ENCODE data around the gene FAF1. TPM values are rescaled to one million over a fixed set of nuclear protein-coding genes. Genes with fewer than 3 reads are reported as not detected.

Gene FAF1
- total RNA-seq, 1 experiment from 2014 or later = 73.2 TPM

- no peak overlapping the region for H3K9ac ChIP-seq (ENCODE audit: low read length)
- DNase-seq (ENCODE audit: low read depth, low spot score) = no peak
- no peak overlapping the region for H2AFZ ChIP-seq (ENCODE audit: low read depth, low read length, poor library complexity, severe bottlenecking)
- no peaks in the 10 kb centered on the region for H3K27me3 ChIP-seq (ENCODE audit: insufficient read depth, low read length)
- no peaks in the 10 kb centered on the region for H3K9me2 ChIP-seq (ENCODE audit: insufficient read depth)
- H3K4me1 ChIP-seq (ENCODE audit: control insufficient read depth in 1 of 2, insufficient read depth in 2 of 2, low read length in 2 of 2) = no peaks in the 10 kb centered on the region
- H4K20me1 ChIP-seq (ENCODE audit: insufficient read depth) = no peaks in the 10 kb centered on the region
- H3K4me2 ChIP-seq (ENCODE audit: low read length) = no peak overlapping the region
- no peaks in the 10 kb centered on the region for H3K9me3 ChIP-seq (ENCODE audit: control insufficient read depth in 1 of 2, insufficient read depth in 1 of 2, low read depth in 1 of 2, low read length in 2 of 2)
- no peak for ATAC-seq
- H3K27ac ChIP-seq (ENCODE audit: low read depth, low read length) = no peak overlapping the region
- intact Hi-C loops (cut with micrococcal nuclease) = no loop called here
- ChIA-PET POLR2A (no interaction called here), RAD21 (ENCODE audit: low non-redundant PET in 1 of 2, low total read pairs in 2 of 2, uncharacterized antibody in 2 of 2, unreplicated experiment in 2 of 2) (no interaction called here), CTCF (no interaction called here)
- no peak overlapping the region for H3K4me3 ChIP-seq (replicated peaks in 1 of 2; ENCODE audit: low read depth in 1 of 2, low read length in 2 of 2)
- no TSS peak for BruUV-seq (replicated peaks)
- TF ChIP-seq SIN3A (IDR thresholded peaks at IDR 0.05; ENCODE audit: low read depth) (no peak), MAX (IDR thresholded peaks at IDR 0.05) (no peak), SP1 (IDR thresholded peaks at IDR 0.05; ENCODE audit: low read depth) (no peak), ZNF274 (IDR thresholded peaks at IDR 0.05; ENCODE audit: low read depth, low read length) (no peak), ATF3 (IDR thresholded peaks at IDR 0.05) (no peak), EGR1 (IDR thresholded peaks at IDR 0.05; ENCODE audit: low read depth) (no peak), ELF1 (IDR thresholded peaks at IDR 0.05; ENCODE audit: borderline replicate concordance, low read depth) (no peak), FOSL1 (IDR thresholded peaks at IDR 0.05; ENCODE audit: low read depth) (no peak), SRF (IDR thresholded peaks at IDR 0.05; ENCODE audit: low read depth) (no peak), JUND (IDR thresholded peaks at IDR 0.05) (no peak)
- no peaks in the 10 kb centered on the region for H3K36me3 ChIP-seq (ENCODE audit: control insufficient read depth in 1 of 2, insufficient read depth in 2 of 2, low read length in 2 of 2)
- H3K79me2 ChIP-seq (ENCODE audit: insufficient read depth, low read length) = peaks cover 98% of the 10 kb centered on the region
Observed at GRCh38 chr1:50808296-50808695, 151.8 kb downstream of the FAF1 start.

GRCh38 chr1:50796272-50796671, 163.8 kb downstream of the FAF1 start:
- ATAC-seq = no peak
- ChIA-PET RAD21 (ENCODE audit: low non-redundant PET in 1 of 2, low total read pairs in 2 of 2, uncharacterized antibody in 2 of 2, unreplicated experiment in 2 of 2) (no interaction called here), POLR2A (no interaction called here), CTCF (interaction anchor here (0.9 kb wide), 1 partner anchor 21 kb away, joined by 3 read pairs; no protein-coding TSS in a partner anchor)
- no peak overlapping the region for H3K4me3 ChIP-seq (replicated peaks in 1 of 2; ENCODE audit: low read depth in 1 of 2, low read length in 2 of 2)
- no peak overlapping the region for H2AFZ ChIP-seq (ENCODE audit: low read depth, low read length, poor library complexity, severe bottlenecking)
- H3K9ac ChIP-seq (ENCODE audit: low read length) = no peak overlapping the region
- DNase-seq (ENCODE audit: low read depth, low spot score) = no peak
- intact Hi-C loops (cut with micrococcal nuclease) = no loop called here
- 0 out of 2 replicates have a peak, but pooled peaks cover 3% of the 10 kb centered on the region for H4K20me1 ChIP-seq (ENCODE audit: insufficient read depth)
- H3K9me3 ChIP-seq (ENCODE audit: control insufficient read depth in 1 of 2, insufficient read depth in 1 of 2, low read depth in 1 of 2, low read length in 2 of 2) = no peaks in the 10 kb centered on the region
- H3K9me2 ChIP-seq (ENCODE audit: insufficient read depth) = no peaks in the 10 kb centered on the region; the same call in 1 of the 2 replicates
- H3K4me1 ChIP-seq (ENCODE audit: control insufficient read depth in 1 of 2, insufficient read depth in 2 of 2, low read length in 2 of 2) = no peaks in the 10 kb centered on the region
- no TSS peak for BruUV-seq (replicated peaks)
- H3K27ac ChIP-seq (ENCODE audit: low read depth, low read length) = no peak overlapping the region
- H3K79me2 ChIP-seq (ENCODE audit: insufficient read depth, low read length) = 0 out of 2 replicates have a peak, but pooled peaks cover 2% of the 10 kb centered on the region
- H3K36me3 ChIP-seq (ENCODE audit: control insufficient read depth in 1 of 2, insufficient read depth in 2 of 2, low read length in 2 of 2) = no peaks in the 10 kb centered on the region
- H3K4me2 ChIP-seq (ENCODE audit: low read length) = no peak overlapping the region
- TF ChIP-seq FOSL1 (IDR thresholded peaks at IDR 0.05; ENCODE audit: low read depth) (no peak), SIN3A (IDR thresholded peaks at IDR 0.05; ENCODE audit: low read depth) (no peak), EZH2 (IDR thresholded peaks at IDR 0.05) (no peak), TCF7L2 (IDR thresholded peaks at IDR 0.05; ENCODE audit: borderline replicate concordance, extremely low read depth, insufficient read depth, insufficient read length) (no peak), CTCF (IDR thresholded peaks at IDR 0.05 in 2 of 3, conservative IDR thresholded peaks at IDR 0.05 in 1 of 3; ENCODE audit: borderline replicate concordance in 1 of 3, insufficient read depth in 1 of 3, low read depth in 2 of 3, low read length in 2 of 3) (no peak), CBX3 (IDR thresholded peaks at IDR 0.05; ENCODE audit: low read depth) (no peak), ZBTB33 (IDR thresholded peaks at IDR 0.05; ENCODE audit: extremely low read depth, insufficient replicate concordance, low read length) (no peak), SP1 (IDR thresholded peaks at IDR 0.05; ENCODE audit: low read depth) (no peak), SRF (IDR thresholded peaks at IDR 0.05; ENCODE audit: low read depth) (no peak), JUND (IDR thresholded peaks at IDR 0.05) (no peak)
- no peaks in the 10 kb centered on the region for H3K27me3 ChIP-seq (ENCODE audit: insufficient read depth, low read length)
